Renal cortex interstitium (tissue), 11 donors: ENCODE results near the gene GTF2IRD1. TPM values are rescaled to one million over a fixed set of nuclear protein-coding genes. Genes with fewer than 3 reads are reported as not detected.
"Not testable (repeated sequence)": the region's sequence is repeated elsewhere in the genome, so short reads cannot be mapped to it uniquely, and the experiment has no call there.

Experiments
- DNase-seq, 11 donors: peaks; one replicate each; pipeline ENCODE4 v3.0.0-alpha.2; 2013; ENCODE audit warnings: low read depth in 9 of 11, low spot score in 4 of 11; ENCODE audit errors: extremely low read depth in 1 of 11
- polyA plus RNA-seq, 3 donors: library from polyadenylated mRNA; unstranded; fragments of 120-200 nt; gene quantifications; one replicate each; pipeline ENCODE4 v1.2.1, GENCODE V29; 2013; ENCODE audit not compliant: insufficient read length in 3 of 3

Gene GTF2IRD1
- polyA plus RNA-seq, 3 donors: 52.0 to 55.1 (median 53.6) TPM

DNA sequence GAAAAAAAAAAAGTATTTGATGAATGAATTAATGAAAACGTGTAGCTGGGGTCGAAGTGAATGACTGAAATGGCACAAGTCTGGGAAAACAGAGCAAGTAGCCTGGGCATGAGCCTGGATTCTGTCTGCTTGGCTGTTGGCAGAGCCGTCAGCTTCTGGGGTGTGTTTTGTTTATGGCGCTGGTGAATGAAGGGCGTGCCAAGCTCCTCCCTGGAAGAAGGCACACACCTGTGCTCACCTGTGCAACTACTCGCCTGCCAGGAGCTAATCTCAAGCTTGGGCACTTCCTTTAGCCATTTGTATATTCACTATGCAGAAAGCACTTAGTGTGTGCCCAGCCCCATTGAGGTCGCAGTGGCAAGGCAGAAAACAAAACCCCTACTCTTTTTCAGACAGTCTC is 74.1 kb downstream of the GTF2IRD1 start:
- DNase-seq: no peak

DNA sequence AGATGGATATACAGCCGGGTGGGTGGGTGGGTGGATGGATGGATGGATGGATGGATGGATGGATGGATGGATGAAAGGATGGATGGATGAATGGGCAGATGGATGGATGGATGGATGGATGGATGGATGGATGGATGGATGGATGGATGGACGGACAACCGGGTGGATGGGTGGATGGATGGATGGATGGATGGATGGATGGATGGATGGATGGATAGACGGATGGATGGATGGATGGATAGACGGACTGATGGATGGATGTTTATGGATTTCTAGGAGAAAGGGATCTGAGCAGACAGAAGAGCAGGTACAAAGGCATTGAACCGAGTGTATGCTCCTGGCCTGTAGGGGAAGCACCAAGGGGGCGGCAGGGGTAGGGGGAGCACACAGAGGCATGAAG is 75.1 kb downstream of the GTF2IRD1 start:
- not testable (repeated sequence) for DNase-seq

DNA sequence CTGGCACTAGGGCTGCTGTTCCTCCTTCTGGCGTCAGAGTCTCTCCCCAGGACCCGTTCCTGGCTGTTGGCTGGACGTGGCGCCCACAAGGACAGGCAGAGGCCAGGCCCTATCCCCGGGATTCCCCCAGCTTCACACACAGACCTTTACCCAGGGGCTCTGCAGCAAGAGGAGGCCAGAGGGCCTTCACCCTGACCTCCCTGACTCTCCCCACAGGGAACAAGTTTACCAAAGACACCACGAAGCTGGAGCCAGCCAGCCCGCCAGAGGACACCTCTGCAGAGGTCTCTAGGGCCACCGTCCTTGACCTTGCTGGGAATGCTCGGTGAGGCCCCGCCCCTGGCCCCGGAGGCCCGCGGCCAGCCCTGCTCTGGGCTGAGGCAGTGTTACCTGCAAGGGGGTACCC is 82.2 kb downstream of the GTF2IRD1 start:
- no peak for DNase-seq

DNA sequence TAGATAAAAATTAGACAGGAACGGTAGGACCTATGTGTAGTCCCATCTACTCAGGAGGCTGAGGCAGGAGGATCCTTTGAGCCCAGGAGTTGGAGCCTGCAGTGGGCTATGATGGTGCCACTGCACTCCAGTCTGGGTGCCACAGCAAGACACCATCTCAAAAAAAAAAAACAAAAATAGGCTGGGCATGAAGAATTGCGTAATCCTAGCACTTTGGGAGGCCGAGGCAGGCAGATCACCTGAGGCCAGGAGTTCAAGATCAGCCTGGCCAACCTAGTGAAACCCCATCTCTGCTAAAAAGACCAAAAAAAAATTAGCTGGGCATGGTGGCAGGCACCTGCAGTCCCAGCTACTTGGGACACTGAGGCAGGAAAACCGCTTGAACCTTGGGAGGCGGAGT is 88.2 kb downstream of the GTF2IRD1 start:
- DNase-seq: not testable (repeated sequence)

DNA sequence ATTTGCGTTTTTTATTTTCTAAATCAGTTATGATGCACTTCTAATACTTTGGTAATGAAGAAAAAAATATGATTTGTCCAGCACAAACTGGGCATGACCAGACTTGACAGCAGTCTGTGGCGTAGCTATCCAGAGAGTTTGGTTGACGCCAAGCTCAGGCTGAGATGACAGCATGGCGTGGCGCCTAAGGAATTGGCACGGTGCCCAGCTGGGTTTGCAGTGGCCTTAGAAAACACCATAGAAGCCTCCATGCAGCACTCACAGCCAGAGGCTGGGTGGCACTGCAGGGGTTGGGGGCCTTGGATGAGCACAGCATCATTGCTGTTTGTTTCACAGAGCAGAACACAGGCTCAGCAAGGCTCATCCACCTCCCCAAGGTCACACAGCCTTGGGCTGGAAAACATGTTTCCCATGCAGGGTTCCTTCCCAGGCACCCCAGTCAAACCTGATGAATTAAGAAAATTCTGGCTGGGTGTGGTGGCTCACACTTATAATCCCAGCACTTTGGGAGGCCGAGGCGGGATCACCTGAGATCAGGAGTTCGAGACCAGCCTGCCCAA is 88.9 kb downstream of the GTF2IRD1 start:
- no peak for DNase-seq

DNA sequence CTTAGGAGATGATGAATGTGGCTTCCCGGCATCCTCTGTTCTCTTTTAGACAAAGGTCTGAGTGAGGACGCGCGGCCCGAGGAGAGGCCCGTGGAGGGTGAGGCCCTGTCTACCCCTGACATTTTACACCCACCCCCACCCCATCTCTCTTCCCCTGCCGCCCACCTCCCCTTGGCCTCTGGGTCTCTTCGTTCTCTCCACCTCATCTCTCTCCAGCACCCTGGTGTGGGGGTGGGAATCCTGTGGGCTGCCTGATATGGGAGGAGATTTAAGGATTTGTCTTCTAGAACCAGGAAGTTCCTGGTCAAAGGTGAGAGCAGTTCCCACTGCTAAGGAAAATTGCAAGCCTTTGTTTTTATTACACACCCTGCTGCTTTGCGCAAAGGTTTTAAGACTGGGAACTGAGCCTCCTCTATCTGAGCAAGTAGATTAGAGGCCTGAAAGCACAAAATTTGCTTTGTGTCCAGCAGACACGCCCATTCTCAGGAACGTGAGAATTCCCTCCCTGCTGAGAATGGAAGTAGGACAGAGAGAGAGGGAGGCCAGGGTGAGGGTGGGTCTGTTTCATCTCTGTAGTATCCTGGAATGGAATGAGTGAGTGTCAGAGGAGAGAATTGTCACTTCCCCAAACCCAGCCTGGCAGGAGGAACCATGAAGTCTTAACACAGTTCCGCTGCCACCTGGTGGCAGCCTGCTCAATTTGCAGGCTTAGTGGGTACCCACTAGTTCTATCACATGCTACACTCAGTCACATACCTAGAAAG is 91.2 kb downstream of the GTF2IRD1 start:
- no peak for DNase-seq

DNA sequence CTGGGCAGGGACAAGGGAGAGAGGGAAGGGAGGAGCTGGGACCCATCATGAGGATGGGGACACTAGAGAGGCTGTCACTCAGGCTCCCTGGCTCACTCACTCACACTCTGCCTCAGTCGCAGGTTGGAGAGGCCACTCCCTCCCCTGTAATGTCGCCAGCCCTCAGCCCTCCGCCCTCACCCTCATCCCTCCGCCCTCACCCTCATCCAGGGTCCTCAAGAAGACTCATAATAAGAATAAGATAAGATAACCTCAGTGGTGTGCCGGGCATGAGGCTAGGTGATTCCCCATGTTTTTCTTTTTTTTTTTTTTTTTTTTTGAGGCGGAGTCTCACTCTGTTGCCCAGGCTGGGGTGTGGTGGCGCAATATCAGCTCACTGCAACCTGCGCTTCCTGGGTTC is 92.2 kb downstream of the GTF2IRD1 start:
- DNase-seq: no peak

DNA sequence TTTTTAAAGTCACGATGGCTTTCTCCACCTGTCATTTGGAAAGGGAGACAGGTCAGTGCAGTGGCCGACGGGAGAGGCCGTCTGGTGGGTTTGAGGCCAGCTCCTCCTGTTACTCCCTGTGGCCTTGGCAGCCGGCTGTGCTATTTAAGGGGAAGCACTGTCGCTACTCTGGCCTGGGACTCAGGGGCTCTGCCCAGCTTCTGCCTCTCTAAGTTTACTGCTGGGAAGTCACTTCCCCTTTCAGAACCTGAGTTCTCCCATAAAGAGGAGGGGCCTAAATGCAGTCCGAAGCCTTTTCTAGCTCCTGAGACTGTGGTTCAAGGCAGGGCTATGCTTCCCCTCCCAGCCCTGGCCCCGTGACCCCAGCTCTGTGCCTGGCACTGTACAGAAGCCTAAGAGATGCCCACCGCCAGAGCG is 99.9 kb downstream of the GTF2IRD1 start:
- not testable (repeated sequence) for DNase-seq

DNA sequence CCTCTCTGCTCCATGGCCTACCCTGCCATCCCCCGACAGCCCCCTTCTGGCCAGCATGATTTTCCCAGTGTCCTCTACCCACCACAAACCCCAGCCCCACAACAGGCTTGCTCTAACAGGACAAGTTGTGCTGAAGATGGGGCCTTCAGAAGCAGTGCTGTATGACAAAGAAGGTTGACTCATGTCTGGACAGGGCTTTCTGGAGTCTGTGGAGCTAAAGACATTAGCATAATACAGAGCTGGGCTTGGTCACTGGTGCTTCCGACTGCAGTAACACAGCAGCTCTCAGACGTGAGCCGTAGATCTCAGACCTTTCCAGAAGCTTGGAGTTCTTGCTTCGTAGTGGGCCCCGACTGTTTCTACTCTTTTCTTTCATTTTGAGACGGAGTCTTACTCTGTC is 100.5 kb downstream of the GTF2IRD1 start:
- no peak for DNase-seq

DNA sequence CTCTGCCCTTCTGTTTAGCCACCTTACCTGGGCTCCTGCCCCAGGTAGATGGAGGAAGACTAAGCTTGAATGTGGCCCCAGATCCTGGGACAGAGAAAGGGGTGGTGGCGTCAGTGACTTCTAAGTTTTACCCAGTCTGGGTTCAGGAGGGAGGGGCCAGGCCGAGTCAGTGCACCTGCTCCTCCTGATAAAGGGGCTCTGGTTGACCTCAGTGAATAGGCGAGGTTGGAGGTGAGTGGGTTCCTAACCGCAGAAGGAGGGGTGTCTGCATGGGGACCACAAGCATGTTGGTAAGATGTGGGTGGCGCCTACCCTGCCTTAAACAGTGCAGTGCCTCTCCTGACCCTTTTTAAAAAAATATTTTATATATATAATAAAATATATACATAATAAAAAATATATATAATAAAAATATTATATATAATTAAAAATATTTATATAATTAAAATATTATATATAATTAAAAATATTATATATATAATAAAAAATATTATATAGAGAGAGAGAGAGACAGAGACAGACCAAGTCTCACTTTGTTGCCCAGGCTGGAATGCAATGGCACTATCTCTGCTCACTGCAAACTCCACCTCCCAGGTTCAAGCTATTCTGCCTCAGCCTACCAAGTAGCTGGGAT is 106.5 kb downstream of the GTF2IRD1 start:
- DNase-seq: no peak

DNA sequence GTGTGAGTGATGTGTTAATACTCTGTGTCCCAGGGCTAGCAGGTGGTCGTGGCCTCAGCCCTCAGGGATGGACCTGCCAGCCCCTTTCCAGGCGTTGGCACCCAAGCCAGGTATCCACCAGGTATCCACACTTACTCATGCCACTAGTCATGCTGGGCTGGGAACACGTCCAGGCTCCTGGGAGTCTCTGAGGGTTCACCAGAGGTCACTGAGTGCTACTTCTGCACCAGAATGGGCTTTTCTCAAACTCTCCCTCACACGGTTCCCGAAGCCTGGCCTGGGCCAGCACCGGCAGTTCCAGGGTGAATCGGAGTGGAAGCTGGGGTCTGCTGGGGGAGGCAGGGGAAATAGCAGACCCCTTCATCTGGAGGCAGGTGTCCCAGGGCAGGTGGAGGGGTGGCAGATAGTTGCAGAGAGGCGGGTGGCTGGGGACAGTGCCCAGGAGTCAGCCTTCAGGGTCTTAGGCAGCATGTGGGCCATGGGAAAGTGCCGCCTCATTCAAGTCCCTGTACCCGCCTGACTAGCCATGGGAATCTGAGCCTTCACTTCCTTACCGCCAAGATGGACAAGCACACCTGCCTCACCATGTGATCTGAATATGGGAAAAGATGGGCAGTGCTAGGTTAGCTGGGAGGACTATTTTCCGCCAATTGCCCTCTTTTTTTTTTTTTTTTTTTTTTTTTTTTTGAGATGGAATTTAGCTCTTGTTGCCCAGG is 108.3 kb downstream of the GTF2IRD1 start:
- DNase-seq: no peak

DNA sequence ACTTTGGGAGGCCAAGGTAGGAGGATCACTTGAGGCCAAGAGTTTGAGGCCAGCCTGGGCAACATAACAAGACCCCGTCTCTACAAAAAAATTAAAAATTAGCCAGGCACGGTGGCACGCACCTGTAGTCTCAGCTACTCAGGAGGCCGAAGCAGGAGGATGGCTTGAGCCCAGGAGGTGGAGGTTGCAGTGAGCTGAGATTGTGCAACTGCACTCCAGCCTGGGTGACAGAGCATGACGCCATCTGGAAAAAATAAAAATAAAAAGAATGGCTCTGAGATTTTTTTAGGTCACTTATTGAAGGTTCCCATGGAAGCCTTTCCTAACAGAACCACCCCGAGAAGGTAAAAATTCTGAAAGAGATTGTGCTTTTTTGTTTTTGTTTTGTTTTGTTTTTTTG is 109.9 kb downstream of the GTF2IRD1 start:
- DNase-seq: not testable (repeated sequence)

DNA sequence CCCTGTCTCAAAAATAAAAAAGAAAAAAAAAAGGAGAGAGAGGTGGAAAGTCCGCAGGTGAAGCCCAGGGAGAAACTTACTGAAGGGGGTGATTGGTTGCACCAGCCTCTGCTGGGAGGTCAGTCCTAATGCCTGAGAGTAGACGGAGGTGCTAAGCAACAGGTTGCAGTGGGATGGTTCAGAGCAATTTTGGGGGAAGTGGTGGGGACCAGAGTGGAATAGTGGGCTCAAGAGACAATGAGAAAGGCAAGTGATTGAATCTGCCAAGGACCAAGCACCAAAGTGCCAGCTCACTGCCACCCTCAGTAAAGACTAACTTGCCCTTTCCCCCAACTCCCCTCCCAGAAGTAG is 113.6 kb downstream of the GTF2IRD1 start:
- DNase-seq: no peak

DNA sequence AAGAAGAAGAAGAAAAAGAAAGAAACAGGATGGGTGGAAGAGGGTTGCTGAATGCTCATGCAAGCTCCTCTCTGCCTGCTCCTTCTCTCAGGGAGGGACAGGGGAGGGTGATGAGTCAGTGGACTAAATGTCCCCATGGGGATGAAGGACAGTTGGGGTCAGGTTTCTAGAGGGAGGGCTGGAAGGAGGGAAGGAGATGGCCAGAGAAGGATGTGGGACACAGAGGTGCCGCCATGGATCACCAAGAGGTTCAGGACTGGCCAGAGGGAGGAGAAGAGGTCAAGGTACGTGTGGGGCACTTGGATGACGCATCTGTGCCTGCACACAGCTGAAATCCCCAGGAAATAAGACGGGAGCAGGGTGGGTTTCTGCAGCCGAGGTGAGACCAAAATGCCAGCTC is 115.0 kb downstream of the GTF2IRD1 start:
- no peak for DNase-seq

DNA sequence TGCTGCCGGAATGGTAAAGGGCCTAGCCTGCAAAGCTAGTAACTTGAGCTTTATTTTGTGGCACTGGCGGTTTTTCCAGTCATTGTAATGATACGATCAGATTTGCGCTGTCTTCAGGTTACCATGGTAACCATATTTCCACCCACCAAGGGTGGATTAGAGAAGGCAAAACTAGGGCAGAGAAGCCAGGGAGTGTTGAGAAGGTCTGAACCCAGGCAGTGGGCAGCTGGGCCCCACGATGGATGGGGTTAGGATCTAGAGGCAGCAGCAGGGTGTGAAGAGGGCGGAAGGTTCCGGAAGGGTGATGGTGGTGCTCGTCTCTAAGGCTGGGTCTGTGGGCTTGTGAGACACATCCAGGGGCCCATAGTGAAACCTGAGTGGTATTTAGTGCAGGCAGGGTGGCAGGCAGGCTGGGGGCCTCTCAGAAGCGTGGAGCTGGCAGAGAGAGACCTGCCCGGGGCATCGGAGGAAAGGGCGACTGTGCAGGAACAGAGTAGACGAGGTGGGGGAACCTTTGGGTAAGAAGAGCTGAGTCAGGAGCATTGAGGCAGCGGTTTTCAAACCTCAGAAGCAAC is 115.9 kb downstream of the GTF2IRD1 start:
- DNase-seq: no peak

DNA sequence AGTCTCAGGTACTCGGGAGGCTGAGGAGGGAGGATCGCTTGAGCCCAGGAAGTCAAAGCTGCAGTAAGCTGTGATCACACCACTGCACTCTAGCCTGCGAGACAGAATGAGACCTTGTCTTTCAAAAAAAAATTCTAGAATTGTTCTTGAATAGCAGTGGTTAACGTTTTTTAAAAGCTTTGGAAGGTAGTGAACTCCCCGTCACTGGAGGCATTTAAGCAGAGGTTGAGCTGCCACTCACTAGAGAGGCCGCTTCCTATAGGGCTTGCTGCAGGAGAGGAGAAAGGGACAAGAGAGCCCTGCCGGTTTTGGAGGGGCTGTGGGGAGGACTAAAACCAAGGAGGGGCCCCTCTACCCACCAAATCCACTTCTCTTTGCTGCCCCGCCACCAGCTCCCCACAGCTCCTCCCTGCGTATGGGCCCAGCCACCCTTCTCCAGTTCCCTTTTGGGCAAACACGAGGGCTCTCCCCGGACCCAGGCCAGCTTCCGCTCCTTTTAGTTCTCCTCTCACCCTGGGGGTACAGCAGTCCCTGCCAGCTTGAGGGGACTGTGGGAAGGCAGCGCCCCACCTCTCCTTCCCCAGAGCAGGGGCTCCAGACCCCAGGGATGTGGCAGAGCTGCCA is 116.9 kb downstream of the GTF2IRD1 start:
- DNase-seq: no peak

DNA sequence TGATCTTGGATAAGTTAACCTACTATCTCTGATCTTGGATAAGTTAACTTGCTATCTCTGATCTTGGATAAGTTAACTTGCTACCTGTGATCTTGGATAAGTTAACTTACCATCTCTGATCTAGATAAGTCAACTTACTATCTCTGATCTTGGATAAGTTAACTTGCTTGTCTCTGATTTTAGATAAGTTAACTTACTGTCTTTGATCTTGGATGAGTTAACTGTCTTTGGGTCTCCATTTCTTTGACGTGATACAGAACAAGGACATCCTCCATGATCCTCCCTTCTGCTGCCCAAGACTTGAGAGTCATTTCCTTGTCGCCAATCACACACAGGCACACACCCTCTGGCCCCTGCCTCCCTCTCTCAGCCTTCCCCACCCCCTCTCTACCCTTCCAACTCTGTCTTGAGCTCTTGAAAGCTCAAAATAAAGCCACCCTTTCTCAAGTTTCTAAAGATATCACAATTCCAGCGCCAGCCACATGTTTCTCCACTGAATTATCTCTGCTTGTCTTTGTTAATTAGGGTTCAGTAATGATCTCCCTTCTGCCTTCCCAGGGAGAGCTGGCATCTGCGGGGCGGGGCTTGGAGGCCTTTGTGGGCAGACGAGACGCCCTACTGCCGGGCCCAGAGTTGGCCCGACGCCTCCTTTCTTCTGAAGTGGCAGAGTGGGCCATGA is 118.7 kb downstream of the GTF2IRD1 start:
- DNase-seq: no peak

DNA sequence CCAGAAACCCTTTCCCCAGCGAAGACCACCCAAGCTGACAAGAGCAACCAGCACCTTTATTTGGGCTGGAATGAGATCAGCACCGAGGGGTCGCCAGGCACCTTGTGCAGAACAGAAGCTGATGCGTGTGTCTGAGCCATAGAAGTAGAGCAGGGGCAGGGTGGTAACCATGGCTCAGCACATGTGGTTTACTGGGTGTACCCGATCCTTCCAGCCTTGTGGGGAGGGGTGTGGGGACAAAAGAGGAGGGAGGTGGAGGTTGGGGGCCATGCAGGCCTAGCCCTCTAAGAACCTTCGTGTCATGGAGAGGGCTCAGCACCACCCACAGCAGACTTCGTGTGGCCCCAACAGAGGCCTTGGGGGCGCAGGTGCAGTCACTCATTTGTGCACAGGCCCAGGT is 119.8 kb downstream of the GTF2IRD1 start:
- no peak for DNase-seq
